HG03280 (cell line): ENCODE measurements around the gene SPDYE3.
A peak's percentile ranks its signal among the peaks of the same experiment; 100 is the strongest.
"Not testable (repeated sequence)": the region's sequence is repeated elsewhere in the genome, so short reads cannot be mapped to it uniquely, and the experiment has no call there.

ENCODE experiments used
- ATAC-seq: cut with Tn5 transposase; IDR thresholded peaks from one replicate; pipeline ENCODE4 v1.9.1; 2021; ENCODE audit warnings: mild to moderate bottlenecking, moderate library complexity; ENCODE audit not compliant: unreplicated experiment

Gene SPDYE3, protein sequence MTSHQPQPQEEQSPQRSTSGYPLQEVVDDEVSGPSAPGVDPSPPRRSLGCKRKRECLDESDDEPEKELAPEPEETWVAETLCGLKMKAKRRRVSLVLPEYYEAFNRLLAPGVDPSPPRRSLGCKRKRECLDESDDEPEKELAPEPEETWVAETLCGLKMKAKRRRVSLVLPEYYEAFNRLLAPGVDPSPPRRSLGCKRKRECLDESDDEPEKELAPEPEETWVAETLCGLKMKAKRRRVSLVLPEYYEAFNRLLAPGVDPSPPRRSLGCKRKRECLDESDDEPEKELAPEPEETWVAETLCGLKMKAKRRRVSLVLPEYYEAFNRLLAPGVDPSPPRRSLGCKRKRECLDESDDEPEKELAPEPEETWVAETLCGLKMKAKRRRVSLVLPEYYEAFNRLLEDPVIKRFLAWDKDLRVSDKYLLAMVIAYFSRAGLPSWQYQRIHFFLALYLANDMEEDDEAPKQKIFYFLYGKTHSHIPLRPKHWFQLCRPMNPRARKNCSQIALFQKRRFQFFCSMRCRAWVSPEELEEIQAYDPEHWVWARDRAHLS

DNA sequence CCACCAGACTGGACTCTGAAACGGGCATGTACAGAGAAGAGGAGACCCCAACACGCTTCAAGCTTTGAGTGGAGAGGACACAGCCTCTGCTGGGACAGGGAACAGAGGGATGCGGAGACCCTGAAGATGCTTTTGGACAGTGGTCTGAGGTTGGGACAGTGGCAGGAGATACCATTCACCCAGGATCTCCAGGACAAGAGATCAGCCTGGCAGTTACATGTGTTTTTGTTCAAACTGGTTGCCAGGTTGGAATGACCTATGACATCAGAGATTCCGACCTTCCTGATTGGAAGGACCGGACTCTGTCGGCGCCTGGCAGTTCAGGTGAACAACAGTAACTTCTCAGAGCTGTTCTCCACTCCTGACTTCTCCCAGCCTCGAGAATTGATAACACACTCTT lies at the start of gene SPDYE3:
SPDYE3 (plus strand) TSS at position 301 of the 400 bp plus-strand sequence. CDS start 184 bp downstream, outside the sequence.
- not testable (repeated sequence) for ATAC-seq

DNA sequence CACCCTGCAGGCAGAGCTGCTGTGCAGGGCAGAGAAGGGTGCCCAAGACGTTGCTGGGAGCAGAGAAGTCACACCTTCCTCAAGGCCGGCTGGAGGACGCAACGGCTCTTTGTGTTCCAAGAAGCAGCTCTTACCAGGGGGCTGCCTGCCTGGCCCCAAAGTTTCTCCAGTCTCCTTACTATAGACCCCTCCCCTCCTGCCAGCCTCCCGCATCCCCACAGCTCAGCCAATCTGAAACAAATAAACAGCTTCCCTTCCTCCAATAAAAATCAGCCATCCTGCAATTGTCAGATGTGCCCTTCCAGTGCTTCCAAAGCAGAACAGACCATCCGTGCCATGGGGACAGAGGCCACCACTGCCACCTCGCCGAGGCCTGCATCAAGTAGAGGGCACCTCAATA lies 47.5 kb upstream of the SPDYE3 start:
- ATAC-seq, result not testable (repeated sequence)

DNA sequence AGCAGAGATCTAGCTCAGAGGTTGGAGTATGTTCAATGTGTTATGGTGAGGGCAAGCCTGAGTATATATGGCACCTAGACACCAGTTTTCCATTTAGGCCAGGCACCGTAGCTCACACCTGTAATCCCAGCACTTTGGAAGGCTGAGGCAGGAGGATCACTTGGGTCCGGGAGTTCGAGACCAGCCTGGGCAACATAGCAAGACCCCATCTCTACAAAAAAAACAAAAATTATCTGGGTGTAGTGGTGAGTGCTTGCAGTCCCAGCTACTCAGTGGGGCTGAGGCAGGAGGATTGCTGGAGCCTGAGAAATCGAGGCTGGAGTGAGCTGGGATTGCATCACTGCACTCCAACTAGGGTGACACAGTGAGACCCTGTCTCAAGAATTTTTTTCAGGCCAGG lies 44.6 kb upstream of the SPDYE3 start:
- ATAC-seq, result not testable (repeated sequence)

DNA sequence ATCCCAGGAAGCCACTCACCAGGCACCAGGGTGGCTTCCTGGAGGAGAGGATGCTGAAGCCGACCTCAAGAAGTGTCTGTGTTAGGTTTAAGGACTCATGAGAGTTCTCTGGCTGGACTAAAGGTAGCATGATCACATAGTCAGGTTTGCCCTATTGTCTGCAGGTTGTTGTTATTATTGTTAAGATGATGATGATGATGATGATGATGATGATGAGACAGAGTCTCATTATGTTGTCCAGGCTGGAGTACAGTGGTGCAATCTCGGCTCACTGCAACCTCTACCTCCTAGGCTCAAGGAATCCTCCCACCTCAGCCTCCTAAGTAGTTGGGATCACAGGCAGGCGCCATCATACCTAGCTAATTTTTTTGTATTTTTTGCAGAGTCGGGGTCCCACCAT lies 43.3 kb upstream of the SPDYE3 start:
- not testable (repeated sequence) for ATAC-seq

DNA sequence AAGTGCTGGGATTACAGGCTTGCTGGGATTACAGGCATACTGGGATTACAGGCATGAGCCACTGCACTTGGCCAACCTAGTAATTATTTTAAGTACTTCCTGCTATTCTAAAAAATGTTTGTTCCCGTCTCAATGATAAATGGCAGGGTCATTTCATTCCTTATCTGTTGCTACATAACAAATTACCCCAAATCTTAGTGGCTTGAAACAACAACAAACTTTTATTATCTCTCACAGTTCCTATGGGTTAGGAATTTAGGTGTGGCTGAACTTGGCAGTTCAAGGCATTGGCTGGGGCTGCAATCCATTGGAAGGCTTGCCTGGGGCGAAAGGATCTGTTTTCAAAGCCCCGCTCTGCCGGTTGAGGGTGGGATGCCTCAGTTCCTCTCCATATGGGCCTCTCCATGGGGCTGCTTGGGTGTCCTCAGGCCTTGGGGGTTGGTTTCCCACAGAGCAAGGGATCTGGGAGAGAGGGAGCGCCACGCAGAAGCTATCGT lies 42.8 kb upstream of the SPDYE3 start:
- not testable (repeated sequence) for ATAC-seq

DNA sequence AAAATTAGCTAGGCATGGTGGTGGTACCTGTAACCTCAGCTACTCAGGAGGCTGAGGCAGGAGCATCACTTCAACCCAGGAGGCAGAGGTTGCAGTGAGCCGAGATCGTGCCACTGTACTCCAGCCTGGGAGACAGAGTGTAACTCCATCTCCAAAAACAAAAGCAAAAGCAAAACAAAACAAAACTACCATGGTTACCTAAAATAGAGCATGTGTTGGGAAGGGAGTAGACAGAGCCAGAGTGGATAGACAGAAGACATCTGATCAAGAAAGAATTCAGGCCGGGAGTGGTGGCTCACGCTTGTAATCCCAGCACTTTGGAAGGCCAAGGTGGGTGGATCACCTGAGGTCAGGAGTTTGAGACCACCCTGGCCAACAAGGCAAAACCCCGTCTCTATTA lies 41.7 kb upstream of the SPDYE3 start:
- ATAC-seq, result not testable (repeated sequence)

DNA sequence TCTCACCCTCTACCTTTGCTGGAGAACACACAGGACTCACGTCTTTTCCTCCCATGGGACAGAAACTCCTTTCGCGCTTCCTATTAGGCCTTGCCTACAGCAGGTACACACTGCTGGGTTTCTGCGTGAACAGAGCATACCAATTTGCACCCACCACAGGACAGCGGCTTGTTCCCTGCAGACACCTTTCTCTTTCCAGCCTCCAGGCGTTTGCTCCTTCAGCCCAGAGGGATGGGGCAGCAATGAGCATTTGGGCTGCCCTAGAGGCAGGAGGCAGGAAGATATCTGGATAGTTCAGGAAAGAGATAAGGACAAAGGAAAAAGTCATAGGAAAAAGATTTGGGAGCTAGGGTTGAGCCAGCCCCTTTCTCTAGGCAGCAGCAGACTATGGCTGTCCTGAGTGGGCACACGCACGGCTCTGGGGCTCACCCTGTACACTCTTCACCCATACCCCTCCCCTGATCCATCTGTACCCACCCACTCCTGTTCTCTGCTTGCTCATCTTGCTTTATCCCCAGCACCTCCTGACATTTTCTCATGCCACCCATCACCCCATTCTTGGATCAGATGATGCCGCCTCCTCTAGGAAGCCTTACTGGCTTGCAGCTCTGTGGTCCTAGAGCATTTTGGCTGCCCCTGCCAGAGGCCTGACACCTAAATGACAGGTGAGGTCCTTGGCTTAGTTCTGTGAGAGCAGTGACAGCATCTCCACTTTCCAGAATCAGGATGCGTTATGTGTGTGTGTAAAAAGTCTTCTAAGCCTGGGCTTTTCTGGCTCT lies 40.7 kb upstream of the SPDYE3 start:
- no peak for ATAC-seq

DNA sequence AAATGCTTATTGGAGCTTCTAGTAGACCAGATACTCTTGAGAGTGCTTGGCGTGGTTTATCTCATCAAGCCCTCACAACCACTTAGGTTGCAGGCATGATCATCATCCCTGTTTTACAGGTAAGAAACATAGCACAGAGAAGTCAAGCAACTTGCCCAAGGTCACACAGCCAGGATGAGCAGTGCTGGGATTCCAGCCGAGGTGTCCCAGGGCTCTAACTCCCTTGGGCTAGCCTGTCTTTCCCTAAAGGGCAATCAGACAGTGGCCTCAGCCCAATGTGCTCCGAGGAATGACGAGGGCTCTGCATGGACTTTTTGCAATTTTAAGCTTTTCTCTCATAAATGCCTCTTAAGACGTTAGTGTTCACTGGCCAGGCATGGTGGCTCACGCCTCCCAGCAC lies 39.9 kb upstream of the SPDYE3 start:
- no peak for ATAC-seq

DNA sequence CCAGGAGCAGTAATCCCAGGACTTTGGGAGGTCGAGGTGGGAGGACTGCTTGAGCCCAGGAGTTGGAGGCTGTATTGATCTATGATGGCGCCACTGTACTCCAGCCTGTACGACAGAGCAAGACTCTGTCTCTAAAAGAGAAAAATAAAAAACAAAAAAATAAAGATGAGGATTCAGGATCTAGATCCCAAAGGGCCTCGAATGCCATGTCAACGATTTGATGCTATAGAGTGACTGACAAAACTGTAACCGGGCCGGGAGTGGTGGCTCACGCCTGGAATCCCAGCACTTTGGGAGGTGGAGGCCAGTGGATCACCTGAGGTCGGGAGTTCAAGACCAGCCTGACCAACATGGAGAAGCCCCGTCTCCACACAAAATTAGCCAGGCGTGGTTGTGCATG lies 38.6 kb upstream of the SPDYE3 start:
- ATAC-seq, result not testable (repeated sequence)

DNA sequence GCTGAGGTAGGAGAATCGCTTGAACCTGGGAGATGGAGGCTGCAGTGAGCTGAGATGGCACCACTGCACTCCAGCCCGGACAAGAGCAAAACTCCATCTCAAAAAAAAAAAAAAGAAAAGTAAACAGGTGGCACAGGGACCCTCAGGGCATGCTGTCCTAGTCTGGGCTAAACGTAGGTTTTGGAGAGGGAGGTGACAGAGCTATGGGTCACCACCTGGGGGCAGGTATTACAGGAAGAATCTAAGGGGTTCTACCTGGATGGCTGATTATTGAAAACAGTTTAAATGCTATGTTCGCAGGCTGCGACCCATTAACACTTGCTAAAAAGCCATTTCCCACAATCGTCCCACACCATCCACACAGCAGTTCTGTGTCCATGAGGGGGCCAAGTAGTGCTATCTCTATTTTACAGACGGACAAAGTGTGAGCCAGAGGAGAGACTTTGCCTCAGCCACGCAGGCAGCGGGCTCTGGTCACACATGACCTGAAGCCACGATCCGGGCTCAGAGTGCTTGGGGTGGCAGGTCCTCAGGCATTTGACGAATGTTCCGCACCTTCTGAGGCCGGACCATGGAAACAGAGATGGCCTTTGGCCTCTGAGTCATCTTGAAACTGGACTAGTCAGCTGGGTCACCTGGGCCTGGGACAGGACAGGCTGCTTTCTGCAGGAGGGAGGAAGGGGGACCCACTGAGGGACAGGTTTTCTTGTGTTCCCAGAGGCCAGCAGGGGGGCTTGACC lies 38.0 kb upstream of the SPDYE3 start:
- not testable (repeated sequence) for ATAC-seq

DNA sequence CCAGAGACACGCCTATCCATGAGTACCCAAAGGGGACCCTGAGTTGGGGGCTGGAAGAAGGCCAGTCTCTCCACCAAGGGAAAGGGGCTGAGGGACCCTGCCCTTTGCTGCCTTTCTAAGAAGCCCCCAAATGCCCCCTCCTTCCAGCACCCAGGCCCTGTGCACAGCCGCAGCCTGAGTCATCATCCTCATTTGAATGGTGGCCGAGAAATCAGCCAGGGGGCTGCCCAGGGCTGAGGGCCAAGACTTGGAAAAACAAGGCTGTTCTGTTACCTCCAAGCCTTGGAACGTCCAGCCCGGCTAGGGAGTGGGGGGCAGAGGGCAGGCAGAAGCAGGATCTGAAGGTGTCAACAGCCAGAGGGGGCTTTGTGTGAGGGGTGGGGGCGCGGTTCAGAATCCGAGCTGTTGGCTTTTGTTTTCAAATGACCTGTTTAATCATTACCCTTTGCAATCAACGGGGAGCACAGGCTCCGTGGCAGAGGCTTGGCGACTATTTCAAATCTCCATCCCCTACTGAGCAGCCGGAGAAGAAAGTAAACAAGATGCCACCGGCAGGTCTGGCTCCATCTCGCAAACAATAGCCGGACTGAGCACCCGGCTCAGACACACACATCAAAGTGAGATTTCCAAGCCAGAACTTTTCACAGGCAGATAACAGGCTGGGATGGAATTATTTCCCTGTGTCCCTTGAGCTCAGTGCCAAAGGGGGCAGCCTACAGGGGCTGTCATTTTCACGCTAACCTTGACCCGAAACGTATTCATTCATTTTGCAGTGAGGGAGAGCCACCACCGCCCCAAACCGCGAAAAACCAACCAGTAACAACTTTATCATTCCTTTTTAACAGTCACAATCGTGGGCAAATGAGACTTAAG lies 37.2 kb upstream of the SPDYE3 start:
- not testable (repeated sequence) for ATAC-seq

DNA sequence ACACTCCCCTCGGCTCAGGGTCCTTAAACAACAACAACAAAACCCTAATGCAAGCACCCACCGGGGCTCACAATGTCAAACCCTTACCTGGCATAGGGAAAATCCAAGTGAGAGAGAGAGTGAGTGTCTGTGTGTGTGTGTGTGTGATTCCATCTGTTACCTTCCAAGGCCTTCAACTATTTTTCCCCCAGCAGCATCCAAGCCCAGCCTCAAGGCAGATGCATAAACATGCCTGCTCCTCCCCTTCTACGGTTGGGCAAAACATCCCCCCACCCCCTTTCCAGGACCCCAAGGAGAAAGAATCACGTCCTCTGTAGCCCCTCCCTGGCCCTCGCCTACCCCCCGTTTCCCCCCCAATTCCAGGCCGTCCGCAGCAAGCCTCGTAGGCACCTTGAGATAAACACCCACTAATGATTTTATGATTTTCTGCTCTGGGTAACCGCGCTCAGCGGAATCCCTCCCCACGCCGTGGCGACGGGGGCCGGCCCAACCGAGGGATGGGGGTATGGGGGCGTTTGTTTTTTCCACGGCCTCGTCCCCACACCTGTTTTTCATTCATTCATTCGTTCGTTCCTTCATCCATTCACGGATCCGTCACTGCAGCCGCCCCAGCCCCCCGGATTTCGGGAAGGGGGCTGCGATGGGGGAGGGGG lies 36.4 kb upstream of the SPDYE3 start:
- not testable (repeated sequence) for ATAC-seq

DNA sequence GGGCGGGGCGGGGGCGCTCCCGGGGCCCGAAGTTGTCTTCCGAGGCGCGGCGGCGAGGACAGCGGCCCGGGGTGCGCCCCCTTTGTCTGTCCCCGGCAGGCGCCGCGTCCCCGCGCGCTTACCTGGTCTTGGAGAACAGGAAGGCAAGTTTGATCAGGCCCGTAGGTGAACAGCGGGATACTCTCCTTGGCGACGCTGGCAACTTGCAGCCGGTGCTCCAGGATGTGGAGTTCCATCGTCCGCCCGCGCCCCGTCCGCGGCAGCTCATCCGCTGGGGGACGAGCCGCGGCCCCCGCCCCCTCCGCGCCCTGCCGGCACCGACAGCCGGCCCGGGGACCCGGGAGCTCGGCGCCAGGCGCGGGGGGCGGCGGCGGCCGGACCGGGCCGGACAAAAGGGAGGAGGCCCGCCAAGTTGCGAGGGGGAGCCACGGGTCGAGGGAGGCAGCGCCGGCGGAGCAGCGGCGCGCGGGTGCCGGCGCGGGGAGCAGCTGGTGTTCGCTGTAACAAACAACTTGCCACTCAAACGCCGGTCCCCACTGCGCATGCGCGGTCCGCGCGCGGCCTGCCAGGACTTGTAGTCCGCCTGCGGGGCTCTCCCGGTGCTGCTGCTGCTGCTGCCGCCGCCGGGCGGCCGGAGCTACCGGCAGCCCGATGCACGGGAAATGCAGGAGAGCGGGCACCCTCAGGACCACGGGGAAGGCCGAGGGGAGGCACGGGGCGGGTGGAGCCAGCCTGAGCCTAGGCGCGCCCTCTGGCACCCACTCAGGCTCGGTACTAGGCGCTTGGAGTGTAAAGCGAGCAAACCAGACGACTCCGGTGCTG lies 35.6 kb upstream of the SPDYE3 start:
- peak; percentile 85 for ATAC-seq

DNA sequence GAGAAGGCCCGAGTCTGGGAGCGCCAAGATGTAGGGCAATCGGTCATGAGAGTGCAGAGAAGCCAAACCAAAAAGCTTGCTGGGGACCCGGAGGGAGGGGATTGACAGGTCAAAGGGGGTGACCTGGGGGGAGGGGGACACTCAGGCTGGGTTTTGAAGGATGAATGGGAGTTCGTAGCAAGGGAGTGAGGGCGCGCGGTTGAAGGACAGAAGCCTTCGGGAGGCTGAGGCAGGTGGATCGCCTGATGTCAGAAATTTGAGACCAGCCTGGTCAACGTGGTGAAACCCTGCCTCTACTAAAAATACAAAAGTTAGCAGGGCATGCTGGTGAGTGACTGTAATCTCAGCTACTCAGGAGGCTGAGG lies 35.0 kb upstream of the SPDYE3 start:
- not testable (repeated sequence) for ATAC-seq

DNA sequence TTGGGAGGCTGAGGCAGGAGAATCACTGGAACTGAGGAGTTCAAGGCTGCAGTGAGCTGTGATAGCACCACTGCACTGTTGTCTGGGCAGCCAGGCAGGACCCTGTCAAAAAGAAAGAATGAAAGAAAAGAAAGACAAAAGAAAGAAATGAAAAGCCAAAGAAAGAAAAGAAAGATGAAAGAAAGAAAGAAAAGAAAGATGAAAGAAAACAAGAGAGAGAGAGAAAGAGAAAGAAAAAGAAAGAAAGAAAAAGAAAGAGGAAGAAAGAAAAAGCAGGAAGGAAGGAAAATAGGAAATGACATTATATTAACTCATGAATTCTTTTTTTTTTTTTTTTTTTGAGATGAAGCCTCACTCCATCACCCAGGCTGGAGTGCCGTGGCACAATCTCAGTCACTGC lies 32.4 kb upstream of the SPDYE3 start:
- ATAC-seq, result no peak

DNA sequence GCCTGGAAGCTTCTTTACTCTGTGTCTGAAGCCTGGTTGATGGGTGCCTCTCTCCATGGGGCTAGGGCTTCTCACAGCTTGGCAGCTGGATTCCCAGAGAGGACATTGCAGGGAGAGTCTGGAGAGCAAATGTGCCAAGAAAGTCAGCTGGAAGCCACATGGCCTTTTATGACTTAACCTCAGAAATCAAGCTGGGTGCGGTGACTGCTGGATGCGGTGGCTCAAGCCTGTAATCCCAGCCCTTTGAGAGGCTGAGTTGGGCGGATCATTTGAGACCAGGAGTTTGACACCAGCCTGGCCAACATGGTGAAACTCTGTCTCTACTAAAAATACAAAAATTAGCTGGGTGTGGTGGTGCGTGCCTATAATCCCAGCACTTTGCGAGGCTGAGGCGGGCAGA lies 31.4 kb upstream of the SPDYE3 start:
- not testable (repeated sequence) for ATAC-seq

DNA sequence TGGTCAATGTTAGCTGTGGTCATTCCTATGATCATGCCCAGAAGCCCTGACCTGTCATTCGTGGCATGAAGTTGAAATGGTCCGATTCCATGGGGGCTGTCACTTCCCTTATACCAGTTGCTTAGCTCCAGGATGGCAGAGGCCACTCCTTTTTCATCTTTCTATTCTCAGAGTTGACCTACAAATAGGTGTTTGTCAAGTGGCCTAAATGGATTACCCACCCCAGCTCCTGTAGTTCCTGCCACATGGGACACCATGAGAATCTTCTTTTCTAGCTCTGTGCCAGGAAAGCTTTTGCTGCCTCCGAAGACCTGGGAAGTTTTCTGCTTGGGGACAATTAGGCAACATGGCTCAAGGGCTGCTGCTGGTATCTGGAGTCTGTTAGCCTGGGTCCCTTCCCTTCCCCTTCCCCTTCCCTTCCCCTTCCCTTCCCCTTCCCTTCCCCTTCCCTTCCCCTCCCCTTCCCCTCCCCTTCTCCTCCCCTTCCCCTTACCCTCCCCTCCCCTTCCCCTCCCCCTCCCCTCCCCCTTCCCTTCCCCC lies 25.4 kb upstream of the SPDYE3 start:
- not testable (repeated sequence) for ATAC-seq

DNA sequence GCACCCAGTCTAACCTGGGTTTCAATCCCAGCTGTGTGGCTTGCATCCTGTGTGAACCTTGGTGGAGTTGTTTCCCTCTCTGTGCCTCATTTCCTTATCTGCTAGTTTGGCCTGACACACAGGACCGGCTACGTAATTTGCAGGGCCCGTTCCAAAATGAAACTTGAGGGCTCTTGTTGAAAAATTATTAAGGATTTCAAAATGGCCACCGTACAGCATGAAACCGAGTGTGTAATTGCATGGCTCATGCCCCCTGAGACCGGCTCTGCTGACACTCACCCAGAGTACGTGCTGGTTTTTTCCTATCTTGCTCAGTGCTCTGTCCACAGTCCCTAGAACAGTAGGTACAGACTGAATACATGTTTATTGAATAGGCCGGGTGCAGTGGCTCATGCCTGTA lies 24.4 kb upstream of the SPDYE3 start:
- ATAC-seq, result not testable (repeated sequence)
